Measurements from ENCODE around the gene TMEM221. TPM values are rescaled to one million over a fixed set of nuclear protein-coding genes. Genes with fewer than 3 reads are reported as not detected.

Gene TMEM221
- total RNA-seq, 4 donors from 2014 or later, result 0.48 TPM; not detected in 3

GRCh38 chr19:17414097-17414496 is 34.4 kb downstream of the TMEM221 start:
- H3K36me3 ChIP-seq, result no peaks in the 10 kb centered on the region
- H3K27me3 ChIP-seq, result no peaks in the 10 kb centered on the region
- in situ Hi-C loops (cut with MboI; ENCODE audit: low pct_ligation_motif_present in 1 of 4, low pct_unique_long_range_greater_than_20kb in 1 of 4, low sequenced_read_pairs in 3 of 4), result no loop called here
- WGBS, 2 donors (ENCODE audit: low coverage in 1 of 2), result 80 to 94% methylated on average over 1 to 8 of the region's 8 CpGs
- no peak for DNase-seq
- no peak overlapping the region for H3K4me3 ChIP-seq
- intact Hi-C loops (cut with DNase I; ENCODE audit: low total_unique reads), result no loop called here
- H3K4me1 ChIP-seq, result peaks cover 0 to 21% (median 6%) of the 10 kb centered on the region in 4 donors
- H3K9me3 ChIP-seq, result no peaks in the 10 kb centered on the region
- H3K27ac ChIP-seq, result no peak overlapping the region
- TF ChIP-seq CTCF (IDR thresholded peaks at IDR 0.05) (no peak), EP300 (IDR thresholded peaks at IDR 0.05; ENCODE audit: low read depth) (no peak)

- intact Hi-C loops (cut with DNase I; ENCODE audit: low total_unique reads), result no loop called here
- in situ Hi-C loops (cut with MboI; ENCODE audit: low pct_ligation_motif_present in 1 of 4, low pct_unique_long_range_greater_than_20kb in 1 of 4, low sequenced_read_pairs in 3 of 4), result no loop called here
- Histone ChIP-seq H3K9me3 (no peaks in the 10 kb centered on the region), H3K4me3 (no peak overlapping the region), H3K4me1 (peaks cover 0 to 27% (median 6%) of the 10 kb centered on the region in 4 donors), H3K27me3 (no peaks in the 10 kb centered on the region), H3K27ac (peak overlapping the region in 2 of 4 donors; percentile 29 to 77), H3K36me3 (no peaks in the 10 kb centered on the region)
- 60 to 87% methylated on average over 1 to 11 of the region's 11 CpGs for WGBS, 2 donors (ENCODE audit: low coverage in 1 of 2)
- no peak for DNase-seq
- no peak for TF ChIP-seq CTCF (IDR thresholded peaks at IDR 0.05)
- no peak for TF ChIP-seq POLR2A (IDR thresholded peaks at IDR 0.05)
- TF ChIP-seq EP300 (IDR thresholded peaks at IDR 0.05; ENCODE audit: low read depth), result no peak
- no peak for TF ChIP-seq POLR2AphosphoS5 (IDR thresholded peaks at IDR 0.05)
Measured at GRCh38 chr19:17411801-17412200, 36.7 kb downstream of the TMEM221 start.

GRCh38 chr19:17409990-17410389 is 38.5 kb downstream of the TMEM221 start:
- WGBS, 2 donors (ENCODE audit: low coverage in 1 of 2), result 90 to 92% methylated on average over 2 to 9 of the region's 9 CpGs
- Histone ChIP-seq H3K36me3 (no peaks in the 10 kb centered on the region), H3K4me3 (no peak overlapping the region), H3K27ac (no peak overlapping the region), H3K4me1 (peaks cover 0 to 38% (median 12%) of the 10 kb centered on the region in 4 donors), H3K9me3 (no peaks in the 10 kb centered on the region), H3K27me3 (no peaks in the 10 kb centered on the region)
- no peak for DNase-seq
- intact Hi-C loops (cut with DNase I; ENCODE audit: low total_unique reads), result no loop called here
- TF ChIP-seq CTCF (IDR thresholded peaks at IDR 0.05) (no peak), POLR2A (IDR thresholded peaks at IDR 0.05) (no peak), EP300 (IDR thresholded peaks at IDR 0.05; ENCODE audit: low read depth) (no peak), POLR2AphosphoS5 (IDR thresholded peaks at IDR 0.05) (no peak)
- in situ Hi-C loops (cut with MboI; ENCODE audit: low pct_ligation_motif_present in 1 of 4, low pct_unique_long_range_greater_than_20kb in 1 of 4, low sequenced_read_pairs in 3 of 4), result no loop called here

- Histone ChIP-seq H3K36me3 (no peaks in the 10 kb centered on the region), H3K27ac (peak overlapping the region; percentile 79 to 86 (median 86)), H3K4me1 (peaks cover 8 to 37% (median 10%) of the 10 kb centered on the region in 4 donors), H3K4me3 (peak overlapping the region in 2 of 4 donors; percentile 16 to 51), H3K27me3 (no peaks in the 10 kb centered on the region), H3K9me3 (no peaks in the 10 kb centered on the region)
- in situ Hi-C loops (cut with MboI; ENCODE audit: low pct_ligation_motif_present in 1 of 4, low pct_unique_long_range_greater_than_20kb in 1 of 4, low sequenced_read_pairs in 3 of 4), result no loop called here
- TF ChIP-seq POLR2A (IDR thresholded peaks at IDR 0.05) (no peak), POLR2AphosphoS5 (IDR thresholded peaks at IDR 0.05) (no peak), EP300 (IDR thresholded peaks at IDR 0.05; ENCODE audit: low read depth) (no peak), CTCF (IDR thresholded peaks at IDR 0.05) (no peak)
- WGBS, 2 donors (ENCODE audit: low coverage in 1 of 2), result 30% methylated on average over 2 of the region's 2 CpGs; no CpG with 5 or more reads in 1 of the 2 donors
- intact Hi-C loops (cut with DNase I; ENCODE audit: low total_unique reads), result no loop called here
- no peak for DNase-seq
Measured at GRCh38 chr19:17406887-17407196, 41.6 kb downstream of the TMEM221 start.
